Memory B cell (primary cell): ENCODE results near the gene NR2F2.

Source experiments
- ATAC-seq: fragments of 150-1000 bp; cut with Tn5 transposase; 2 replicates; pipeline ENCODE4 v1.10.0; 2021; ENCODE audit warnings: low read depth, mild to moderate bottlenecking, moderate library complexity
- DNase-seq, 2 donors: peaks; one replicate each; pipeline ENCODE4 v3.0.0; 2022; ENCODE audit warnings: low spot score in 2 of 2
- H3K27ac Mint-ChIP-seq: one replicate; pipeline ENCODE4 v1.8.0; 2022; ENCODE audit warnings: mild to moderate bottlenecking, moderate library complexity, mixed read lengths
- H3K27me3 Mint-ChIP-seq: one replicate; pipeline ENCODE4 v1.8.0; 2022; ENCODE audit warnings: mixed read lengths
- H3K36me3 Mint-ChIP-seq: one replicate; pipeline ENCODE4 v1.8.0; 2022; ENCODE audit warnings: mild to moderate bottlenecking, mixed read lengths
- H3K4me1 Mint-ChIP-seq: one replicate; pipeline ENCODE4 v1.8.0; 2022; ENCODE audit warnings: mixed read lengths
- H3K4me3 Mint-ChIP-seq: one replicate; pipeline ENCODE4 v1.8.0; 2022; ENCODE audit warnings: mild to moderate bottlenecking, moderate library complexity, mixed read lengths
- H3K9me3 Mint-ChIP-seq: one replicate; pipeline ENCODE4 v1.8.0; 2022; ENCODE audit warnings: mixed read lengths

The NR2F2 gene

GRCh38 chr15:96330450-96331143 is at the start of gene NR2F2:
Gene NR2F2, plus strand, starts transcription at chr15:96330700. Its CDS starts 1,406 bp downstream, at chr15:96332106.
- H3K9me3 Mint-ChIP-seq, result peaks cover 4% of the 10 kb centered on the region

GRCh38 chr15:96285305-96285704 is 45.2 kb upstream of the NR2F2 start:
- DNase-seq (no peak), ATAC-seq (no peak)
- no peak overlapping the region for H3K4me3 Mint-ChIP-seq
- no peak overlapping the region for H3K27ac Mint-ChIP-seq
- no peaks in the 10 kb centered on the region for H3K36me3 Mint-ChIP-seq
- peaks cover 11% of the 10 kb centered on the region for H3K9me3 Mint-ChIP-seq
- H3K27me3 Mint-ChIP-seq, result peaks cover 1% of the 10 kb centered on the region
- H3K4me1 Mint-ChIP-seq, result no peaks in the 10 kb centered on the region

More at GRCh38 chr15:96330450-96331143, at the start of gene NR2F2:
- H3K27me3 Mint-ChIP-seq, result peaks cover 25% of the 10 kb centered on the region
- H3K36me3 Mint-ChIP-seq, result peaks cover 5% of the 10 kb centered on the region
- peaks cover 7% of the 10 kb centered on the region for H3K4me1 Mint-ChIP-seq
- peak within 1 kb of the TSS; percentile 53 for H3K27ac Mint-ChIP-seq
- H3K4me3 Mint-ChIP-seq, result peak within 1 kb of the TSS; percentile 62
- DNase-seq (no peak), ATAC-seq (peak; percentile 31)

- no peak for DNase-seq
- Mint-ChIP-seq H3K27me3 (peaks cover 1% of the 10 kb centered on the region), H3K4me3 (no peak overlapping the region), H3K4me1 (no peaks in the 10 kb centered on the region), H3K27ac (no peak overlapping the region), H3K36me3 (no peaks in the 10 kb centered on the region), H3K9me3 (peaks cover 8% of the 10 kb centered on the region)
- ATAC-seq, result no peak
These were observed 44.7 kb upstream of the NR2F2 start for GRCh38 chr15:96285729-96286254.

GRCh38 chr15:96290679-96291078 is 39.8 kb upstream of the NR2F2 start:
- Mint-ChIP-seq H3K36me3 (no peaks in the 10 kb centered on the region), H3K27me3 (peaks cover 2% of the 10 kb centered on the region), H3K4me3 (no peak overlapping the region), H3K4me1 (no peaks in the 10 kb centered on the region), H3K9me3 (no peaks in the 10 kb centered on the region), H3K27ac (no peak overlapping the region)
- ATAC-seq (no peak), DNase-seq (no peak)

- no peak for DNase-seq
- Mint-ChIP-seq H3K4me1 (no peaks in the 10 kb centered on the region), H3K9me3 (peaks cover under 1% of the 10 kb centered on the region), H3K4me3 (no peak overlapping the region), H3K27me3 (peaks cover 2% of the 10 kb centered on the region), H3K36me3 (no peaks in the 10 kb centered on the region), H3K27ac (no peak overlapping the region)
- ATAC-seq, result no peak
These were observed 37.9 kb upstream of the NR2F2 start for GRCh38 chr15:96292635-96293034.

GRCh38 chr15:96293441-96293840 is 37.1 kb upstream of the NR2F2 start:
- peaks cover 6% of the 10 kb centered on the region for H3K9me3 Mint-ChIP-seq
- H3K27ac Mint-ChIP-seq, result no peak overlapping the region
- H3K4me1 Mint-ChIP-seq, result no peaks in the 10 kb centered on the region
- ATAC-seq, result no peak
- DNase-seq, result no peak
- H3K27me3 Mint-ChIP-seq, result peaks cover 2% of the 10 kb centered on the region
- H3K36me3 Mint-ChIP-seq, result no peaks in the 10 kb centered on the region
- no peak overlapping the region for H3K4me3 Mint-ChIP-seq

GRCh38 chr15:96294766-96295165 is 35.7 kb upstream of the NR2F2 start:
- ATAC-seq (no peak), DNase-seq (no peak)
- Mint-ChIP-seq H3K4me3 (no peak overlapping the region), H3K4me1 (no peaks in the 10 kb centered on the region), H3K36me3 (no peaks in the 10 kb centered on the region), H3K27me3 (peaks cover 2% of the 10 kb centered on the region), H3K27ac (no peak overlapping the region), H3K9me3 (peaks cover 6% of the 10 kb centered on the region)

GRCh38 chr15:96296264-96296663 is 34.2 kb upstream of the NR2F2 start:
- ATAC-seq (no peak), DNase-seq (no peak)
- no peak overlapping the region for H3K4me3 Mint-ChIP-seq
- H3K4me1 Mint-ChIP-seq, result no peaks in the 10 kb centered on the region
- peaks cover 2% of the 10 kb centered on the region for H3K27me3 Mint-ChIP-seq
- no peaks in the 10 kb centered on the region for H3K36me3 Mint-ChIP-seq
- H3K9me3 Mint-ChIP-seq, result peaks cover 8% of the 10 kb centered on the region
- H3K27ac Mint-ChIP-seq, result no peak overlapping the region

GRCh38 chr15:96297783-96298182 is 32.7 kb upstream of the NR2F2 start:
- DNase-seq, result no peak
- Mint-ChIP-seq H3K36me3 (no peaks in the 10 kb centered on the region), H3K4me1 (no peaks in the 10 kb centered on the region), H3K4me3 (no peak overlapping the region), H3K9me3 (peaks cover 11% of the 10 kb centered on the region), H3K27ac (no peak overlapping the region), H3K27me3 (peaks cover 2% of the 10 kb centered on the region)
- no peak for ATAC-seq

GRCh38 chr15:96298217-96298616 is 32.3 kb upstream of the NR2F2 start:
- DNase-seq (no peak), ATAC-seq (no peak)
- Mint-ChIP-seq H3K4me1 (no peaks in the 10 kb centered on the region), H3K9me3 (peaks cover 11% of the 10 kb centered on the region), H3K4me3 (no peak overlapping the region), H3K36me3 (no peaks in the 10 kb centered on the region), H3K27me3 (peaks cover 2% of the 10 kb centered on the region), H3K27ac (no peak overlapping the region)

GRCh38 chr15:96300836-96301235 is 29.7 kb upstream of the NR2F2 start:
- Mint-ChIP-seq H3K4me3 (no peak overlapping the region), H3K9me3 (peaks cover 11% of the 10 kb centered on the region), H3K27me3 (no peaks in the 10 kb centered on the region), H3K4me1 (no peaks in the 10 kb centered on the region), H3K36me3 (no peaks in the 10 kb centered on the region), H3K27ac (no peak overlapping the region)
- ATAC-seq, result no peak
- no peak for DNase-seq

- no peak for DNase-seq
- Mint-ChIP-seq H3K4me3 (no peak overlapping the region), H3K27me3 (no peaks in the 10 kb centered on the region), H3K27ac (no peak overlapping the region), H3K36me3 (no peaks in the 10 kb centered on the region), H3K4me1 (no peaks in the 10 kb centered on the region), H3K9me3 (peaks cover 4% of the 10 kb centered on the region)
- ATAC-seq, result no peak
These were observed 26.9 kb upstream of the NR2F2 start for GRCh38 chr15:96303503-96304056.

GRCh38 chr15:96304839-96305238 is 25.7 kb upstream of the NR2F2 start:
- DNase-seq (no peak), ATAC-seq (no peak)
- Mint-ChIP-seq H3K27ac (no peak overlapping the region), H3K9me3 (peaks cover 4% of the 10 kb centered on the region), H3K27me3 (no peaks in the 10 kb centered on the region), H3K4me3 (no peak overlapping the region), H3K36me3 (no peaks in the 10 kb centered on the region), H3K4me1 (no peaks in the 10 kb centered on the region)

- Mint-ChIP-seq H3K27me3 (no peaks in the 10 kb centered on the region), H3K9me3 (peaks cover 3% of the 10 kb centered on the region), H3K4me3 (no peak overlapping the region), H3K4me1 (no peaks in the 10 kb centered on the region), H3K27ac (no peak overlapping the region), H3K36me3 (no peaks in the 10 kb centered on the region)
- ATAC-seq, result no peak
- DNase-seq, result no peak
These were observed 24.2 kb upstream of the NR2F2 start for GRCh38 chr15:96306321-96306720.
